NCI-H146 (cell line): ENCODE data around the gene MUTYH.
A peak's percentile ranks its signal among the peaks of the same experiment; 100 is the strongest.
"Not testable (repeated sequence)": the region's sequence is repeated elsewhere in the genome, so short reads cannot be mapped to it uniquely, and the experiment has no call there.

ENCODE experiments used
- DNase-seq: peaks from one replicate; lab custom pipeline; 2025; lab: John Stamatoyannopoulos, UW

MUTYH gene

DNA sequence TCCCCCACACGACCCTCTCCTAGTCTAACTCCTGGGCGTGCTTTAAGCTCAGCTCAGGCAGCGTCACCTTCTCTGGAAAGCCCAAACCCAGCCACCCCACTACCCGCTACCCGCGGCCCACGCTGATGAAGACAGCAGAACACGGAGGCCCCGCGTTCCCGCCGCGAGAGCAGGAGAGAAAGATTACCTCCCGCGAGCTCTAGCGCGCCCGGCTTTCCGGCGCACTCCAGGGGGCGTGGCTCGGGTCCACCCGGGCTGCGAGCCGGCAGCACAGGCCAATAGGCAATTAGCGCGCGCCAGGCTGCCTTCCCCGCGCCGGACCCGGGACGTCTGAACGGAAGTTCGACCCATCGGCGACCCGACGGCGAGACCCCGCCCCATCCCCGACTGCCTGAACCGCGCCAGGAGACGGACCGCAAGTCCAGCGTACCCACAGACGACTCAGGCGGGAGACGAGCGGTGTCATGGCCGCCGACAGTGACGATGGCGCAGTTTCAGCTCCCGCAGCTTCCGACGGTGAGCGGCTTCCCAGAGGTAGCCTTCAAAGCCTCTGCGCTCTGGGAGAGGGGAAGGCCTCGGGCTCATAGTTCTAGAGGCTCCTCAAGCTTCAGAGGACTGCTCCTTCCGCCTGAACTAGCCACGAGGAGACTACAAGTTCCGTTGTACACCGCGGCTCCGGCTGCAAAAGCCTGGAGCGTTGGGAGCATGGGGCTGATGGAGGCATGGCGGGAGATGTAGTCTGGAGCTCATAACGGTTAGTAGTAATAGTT lies at the start of gene MUTYH, which contains the start of gene TOE1:
MUTYH (minus strand) TSS at position 652 of the 770 bp plus-strand sequence. CDS start 5,935 bp downstream, outside the sequence.
TOE1 (plus strand) TSS at position 382 of the 770 bp plus-strand sequence; CDS start at position 465, 83 bp downstream.
- DNase-seq = peak; percentile 87

DNA sequence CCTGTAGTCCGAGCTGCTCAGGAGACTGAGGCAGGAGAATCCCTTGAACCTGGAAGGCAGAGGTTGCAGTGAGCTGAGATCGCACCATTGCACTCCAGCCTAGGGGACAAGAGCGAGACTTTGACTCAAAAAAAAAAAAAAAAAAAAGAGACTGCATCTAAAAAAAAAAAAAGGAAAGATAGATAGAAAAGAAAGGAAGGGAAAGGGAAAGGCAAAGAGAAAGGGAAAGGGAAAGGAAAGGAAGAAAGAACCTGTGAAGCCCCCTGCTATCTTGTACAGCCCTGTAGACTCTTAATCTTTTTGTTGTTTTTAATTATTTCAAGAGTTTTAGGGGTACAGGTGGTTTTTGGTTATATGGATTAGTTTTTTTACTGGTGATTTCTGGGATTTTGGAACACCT lies 46.0 kb upstream of the MUTYH start:
- DNase-seq = no peak

DNA sequence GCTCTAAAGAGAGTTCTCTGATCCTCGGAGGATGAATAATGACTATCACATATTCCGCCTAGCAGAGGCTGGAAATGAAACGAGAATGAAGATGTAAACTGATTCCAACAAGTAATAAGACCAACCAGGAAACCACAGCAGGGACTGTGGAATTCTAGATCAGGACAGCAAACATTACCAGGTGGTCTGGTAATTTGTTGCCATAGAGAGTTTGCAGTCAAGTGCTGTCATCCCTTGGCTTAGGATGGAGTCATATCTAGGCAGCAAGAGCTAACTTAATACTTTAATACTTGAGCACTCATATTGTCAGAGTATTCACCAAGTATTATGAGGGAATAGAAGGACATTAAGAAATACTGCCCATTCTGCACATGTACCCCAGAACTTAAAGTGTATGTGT lies 45.1 kb upstream of the MUTYH start:
- DNase-seq = peak; percentile 55

DNA sequence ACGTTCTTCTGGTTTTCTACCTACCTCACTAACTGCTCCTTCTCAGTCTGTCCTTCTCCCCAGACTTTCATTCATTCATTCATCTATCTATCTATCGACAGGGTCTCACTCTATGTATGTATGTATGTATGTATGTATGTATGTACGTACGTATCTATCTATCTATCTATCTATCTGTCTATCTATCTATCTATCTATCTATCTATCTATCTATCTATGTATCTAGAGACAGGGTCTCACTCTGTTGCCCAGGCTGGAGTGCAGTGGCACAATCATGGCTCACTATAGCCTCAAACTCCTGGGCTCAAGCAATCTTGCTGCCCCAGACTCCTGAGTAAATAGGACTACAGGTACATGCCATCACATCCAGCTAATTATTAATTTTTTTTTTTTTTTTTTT lies 44.0 kb upstream of the MUTYH start:
- not testable (repeated sequence) for DNase-seq

DNA sequence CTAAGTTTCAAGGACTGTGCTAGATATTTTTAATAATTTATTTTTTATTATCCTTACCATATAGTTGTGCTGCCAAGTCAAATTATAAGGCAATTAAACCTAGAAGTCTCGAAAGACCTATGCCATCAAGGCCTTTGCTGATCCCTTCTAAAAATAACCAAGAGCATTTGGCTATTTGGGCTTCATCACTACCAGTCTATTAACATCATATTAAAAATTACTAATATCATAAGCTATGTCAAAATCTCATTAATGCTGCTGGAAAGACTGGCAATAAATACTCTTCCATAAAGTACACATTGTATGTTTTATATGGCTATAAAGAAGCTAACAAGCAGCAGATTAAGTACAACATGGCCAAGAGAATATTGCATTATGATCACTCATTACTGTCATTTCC lies 43.0 kb upstream of the MUTYH start:
- DNase-seq = no peak

DNA sequence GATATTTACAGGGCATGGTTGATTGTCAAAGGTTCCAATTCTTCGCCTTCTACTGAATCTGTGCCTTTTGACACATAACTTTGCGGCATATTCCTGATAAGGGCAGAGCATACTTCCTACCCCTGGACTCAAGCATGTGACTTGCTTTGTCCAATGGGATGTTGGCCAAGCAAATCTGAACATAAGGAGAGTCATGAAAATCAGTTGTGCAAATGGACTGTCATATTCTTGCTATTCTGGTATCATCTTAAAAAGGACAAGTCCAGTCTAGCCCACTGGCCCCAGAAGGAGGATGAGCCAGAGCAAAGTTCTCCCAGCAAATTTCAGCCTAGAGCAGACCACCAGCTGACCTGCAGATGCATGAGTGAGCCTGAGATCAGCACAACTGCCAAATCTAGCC lies 41.0 kb upstream of the MUTYH start:
- no peak for DNase-seq

DNA sequence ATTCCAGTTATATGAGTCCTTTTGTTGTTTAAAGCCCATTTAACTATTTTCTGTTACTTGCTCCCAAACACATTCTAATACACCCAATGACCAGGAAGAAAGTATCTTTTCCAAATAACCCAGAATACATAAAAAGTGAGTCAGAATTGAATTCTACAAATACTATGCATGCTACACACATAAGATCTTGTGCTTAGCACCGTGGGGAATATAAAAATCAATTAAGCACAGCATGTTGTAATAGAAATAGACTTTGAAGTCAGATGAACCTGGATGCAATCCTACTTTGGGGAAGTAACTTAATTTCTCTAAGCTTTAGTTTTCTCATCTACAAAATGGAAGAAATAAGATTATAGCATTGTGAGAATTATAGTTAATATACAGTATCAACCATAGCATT lies 40.5 kb upstream of the MUTYH start:
- DNase-seq = no peak

DNA sequence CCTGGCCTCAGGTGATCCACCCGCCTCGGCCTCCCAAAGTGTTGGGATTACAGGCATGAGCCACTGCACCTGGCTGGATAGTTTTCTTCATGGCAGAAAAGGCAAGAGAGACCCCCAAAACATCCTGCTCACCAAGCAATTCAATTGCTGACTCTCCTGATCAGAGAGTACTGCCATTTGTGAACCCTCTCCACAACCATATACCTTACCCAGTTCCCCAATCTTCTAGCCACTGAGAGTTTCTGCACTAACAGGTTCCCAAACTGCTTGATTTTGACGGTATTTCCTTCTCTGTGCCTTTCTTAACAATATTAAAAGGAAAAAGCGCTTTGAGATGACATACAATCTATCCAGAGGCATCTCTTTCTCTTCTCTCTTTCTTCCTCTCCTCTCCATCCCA lies 39.9 kb upstream of the MUTYH start:
- DNase-seq = no peak

DNA sequence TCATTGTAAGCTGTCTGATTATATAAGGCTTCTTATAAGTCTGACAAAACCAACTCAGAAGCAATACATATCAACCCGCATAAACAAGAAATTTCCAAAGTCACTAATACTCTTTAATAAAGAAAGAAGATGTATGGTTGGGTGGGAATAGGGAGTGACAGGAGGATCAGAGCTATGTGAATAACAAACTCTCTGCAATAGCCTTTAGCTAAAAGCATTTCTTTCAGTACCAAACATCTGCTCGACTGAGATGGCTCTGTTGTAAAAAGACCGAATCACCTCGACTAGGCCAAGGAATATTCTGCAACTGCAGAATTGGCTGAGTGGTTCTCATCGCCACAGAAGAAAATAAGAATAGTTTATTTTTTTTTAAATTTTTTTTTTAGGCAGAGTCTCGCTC lies 39.3 kb upstream of the MUTYH start:
- no peak for DNase-seq

DNA sequence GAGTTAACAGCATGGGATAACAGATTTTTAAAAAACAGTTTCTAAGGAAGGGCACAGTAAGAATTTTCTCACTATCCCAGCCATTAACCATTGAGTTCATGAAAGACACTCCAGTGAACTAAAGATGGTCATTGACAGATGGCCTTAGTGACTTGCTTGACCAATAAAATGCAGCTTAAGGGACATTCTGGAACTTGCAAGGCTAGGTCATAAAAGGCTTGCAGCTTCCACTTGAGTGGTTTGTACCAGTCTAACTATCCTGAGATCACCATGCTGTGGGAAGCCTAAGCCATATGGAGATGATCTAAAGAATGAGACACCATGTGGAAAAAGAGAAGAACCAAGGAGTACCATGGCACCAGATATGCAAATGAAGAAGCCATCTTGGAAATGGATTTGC lies 37.9 kb upstream of the MUTYH start:
- DNase-seq = no peak

DNA sequence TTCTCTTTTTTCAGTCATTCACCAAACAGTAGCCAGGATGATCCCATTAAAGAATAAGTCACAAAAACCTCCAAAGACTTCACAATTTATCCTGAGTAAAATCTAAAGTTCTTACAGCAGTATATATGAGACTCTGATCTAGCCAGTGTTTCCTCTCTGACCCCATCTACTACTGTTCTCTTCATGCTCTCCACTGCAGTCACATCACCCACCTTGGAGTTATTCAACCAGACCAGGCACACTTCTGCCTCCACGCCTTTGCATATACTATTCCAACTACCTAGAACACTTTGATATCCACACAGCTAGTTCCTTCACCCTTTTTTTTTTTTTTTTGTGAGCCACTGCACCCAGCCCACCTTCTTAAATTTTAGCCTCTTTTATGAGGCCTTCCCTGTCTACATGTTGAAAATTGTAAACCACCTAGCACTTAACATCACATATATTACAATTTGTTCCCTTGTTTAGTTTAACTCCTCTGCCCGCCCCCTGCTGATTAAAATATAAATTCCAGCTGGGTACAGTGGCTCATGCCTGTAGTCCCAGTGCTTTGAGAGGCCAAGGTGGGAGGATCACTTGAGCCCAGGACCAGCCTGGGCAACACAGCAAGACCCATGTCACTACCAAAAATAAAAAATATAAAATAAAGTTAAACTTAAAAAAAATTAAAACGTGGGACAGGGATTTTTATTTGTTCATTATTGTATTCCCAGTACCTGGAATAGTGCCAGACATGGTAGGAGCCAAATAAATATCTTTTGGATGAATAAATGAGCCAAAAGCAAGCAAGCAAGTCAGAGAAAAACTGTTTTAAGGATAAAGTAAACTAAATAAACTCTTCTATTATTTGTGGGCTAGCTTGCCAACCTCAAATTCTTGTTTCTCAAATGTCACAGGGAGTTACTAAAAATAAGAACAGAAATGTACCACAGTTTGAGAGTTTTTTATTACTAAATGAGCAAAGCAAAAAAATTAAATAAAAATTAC lies 35.2 kb upstream of the MUTYH start:
- no peak for DNase-seq

DNA sequence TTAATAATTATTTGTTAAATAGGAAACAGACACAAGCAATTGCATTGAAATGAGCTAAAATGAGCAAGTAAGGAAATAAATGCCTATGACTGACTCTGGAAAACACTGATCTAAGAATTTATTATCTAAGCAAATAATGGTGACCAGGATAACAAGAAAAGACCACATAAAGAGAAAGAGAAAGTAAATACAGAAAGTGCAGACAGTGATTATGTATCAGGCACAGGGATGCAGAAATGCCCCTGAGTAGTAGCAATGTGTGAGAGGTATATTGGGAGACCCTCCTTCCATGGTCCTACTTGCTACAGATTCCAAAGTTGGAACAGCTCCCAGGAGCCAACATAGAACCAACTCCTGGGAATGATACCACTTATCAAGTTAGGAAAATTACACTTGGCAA lies 33.3 kb upstream of the MUTYH start:
- DNase-seq = no peak

DNA sequence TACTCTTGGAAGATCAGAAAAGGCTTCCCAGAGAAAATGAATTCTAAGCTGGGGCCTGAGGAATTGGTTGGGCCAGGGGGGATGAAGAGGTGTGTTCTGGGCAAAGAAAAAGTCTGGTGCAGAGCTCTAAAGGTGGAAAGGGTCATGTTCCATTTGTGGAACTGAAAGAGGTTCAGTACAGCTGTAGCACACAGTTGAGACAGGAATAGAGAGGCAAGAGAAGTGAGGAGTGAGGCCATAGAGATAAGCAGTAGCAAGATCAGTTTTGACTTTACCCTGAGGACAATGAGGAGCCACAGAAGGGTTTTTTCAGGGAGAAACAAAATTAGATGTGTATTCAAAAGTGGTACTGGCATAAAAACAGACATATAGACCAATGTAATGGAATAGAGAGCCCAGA lies 30.3 kb upstream of the MUTYH start:
- DNase-seq = no peak

DNA sequence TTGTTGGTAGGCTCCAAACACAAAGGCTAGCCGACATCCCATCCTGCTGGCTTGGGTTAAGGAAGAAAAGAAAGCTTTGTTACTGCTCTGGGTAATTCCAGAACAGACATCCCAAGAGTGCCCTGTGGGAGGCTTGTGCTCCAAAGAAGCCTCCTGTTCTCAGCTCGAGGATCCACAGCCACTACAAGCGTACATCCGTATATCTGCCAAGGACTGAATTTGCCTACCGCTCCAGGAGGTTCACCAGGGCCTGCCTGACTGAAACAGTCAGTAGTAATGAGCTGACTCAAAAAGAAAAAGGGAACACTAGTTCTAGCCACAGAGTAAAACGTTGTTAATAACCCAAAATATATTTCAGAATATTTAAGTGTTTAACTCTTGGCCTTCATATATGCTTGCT lies 24.8 kb upstream of the MUTYH start:
- no peak for DNase-seq

DNA sequence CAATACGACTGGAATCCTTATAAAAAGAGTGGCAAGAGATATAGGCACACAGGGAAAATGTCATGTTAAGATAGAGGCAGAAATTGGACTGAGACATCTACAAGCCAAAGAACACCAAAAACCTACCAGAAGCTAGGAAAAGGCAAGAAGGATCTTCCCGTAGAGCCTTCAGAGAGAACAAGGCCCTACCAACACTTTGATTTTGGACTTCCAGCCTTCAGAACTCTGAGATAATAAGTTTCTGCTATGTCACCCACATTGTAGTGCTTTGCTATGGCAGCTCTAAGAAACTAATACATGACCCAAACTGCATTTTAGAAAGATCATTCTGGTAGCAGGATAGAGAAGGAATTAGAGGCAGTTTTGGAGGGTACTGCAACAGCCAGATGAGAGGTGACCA lies 24.1 kb upstream of the MUTYH start:
- DNase-seq = no peak

DNA sequence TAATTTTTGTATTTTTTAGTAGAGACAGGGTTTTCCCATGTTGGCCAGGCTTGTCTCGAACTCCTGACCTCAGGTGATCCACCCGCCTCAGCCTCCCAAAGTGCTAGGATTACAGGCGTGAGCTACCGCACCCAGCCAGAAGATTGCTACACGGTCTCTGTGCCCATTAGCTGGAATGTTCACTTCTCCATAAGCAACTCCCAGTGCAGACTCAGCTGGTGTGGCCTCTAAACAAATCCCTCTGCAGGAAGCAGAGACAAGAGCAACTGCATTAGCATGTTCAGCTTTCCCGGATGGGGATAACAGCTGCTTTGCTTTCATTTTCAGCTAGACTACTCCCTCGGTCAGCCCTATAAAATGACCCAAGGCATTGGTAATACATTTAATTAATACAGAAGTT lies 20.7 kb upstream of the MUTYH start:
- DNase-seq = not testable (repeated sequence)

DNA sequence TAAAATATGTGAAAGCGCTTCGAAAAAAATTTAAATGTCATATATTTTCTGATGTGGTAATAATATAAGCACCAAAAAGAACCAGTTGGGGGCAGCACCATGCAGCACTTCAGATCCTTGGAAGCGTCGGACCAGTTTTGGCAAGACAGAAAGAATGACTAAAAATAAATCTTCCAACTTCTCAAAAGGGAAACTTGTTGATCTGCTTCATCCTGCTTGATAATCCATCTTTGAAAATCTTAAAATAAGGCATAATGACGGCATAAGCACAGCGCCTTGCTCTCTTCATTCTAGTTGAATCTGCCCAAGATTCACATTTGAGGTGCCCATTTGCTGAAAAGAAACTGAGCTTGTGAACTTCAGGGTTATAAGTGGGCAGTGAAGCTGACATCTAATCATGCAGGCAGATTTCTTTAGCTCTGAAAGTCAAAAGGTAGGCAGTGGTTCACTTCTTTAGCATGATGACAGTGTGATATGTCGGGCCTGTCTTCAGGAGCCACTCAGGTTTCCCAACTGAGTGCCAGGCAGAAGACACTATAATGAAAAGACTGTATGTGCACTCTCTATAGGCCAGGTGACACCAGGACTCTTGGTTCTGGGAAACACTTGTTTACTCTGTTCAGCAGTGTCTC lies 19.8 kb upstream of the MUTYH start:
- DNase-seq = peak; percentile 23

DNA sequence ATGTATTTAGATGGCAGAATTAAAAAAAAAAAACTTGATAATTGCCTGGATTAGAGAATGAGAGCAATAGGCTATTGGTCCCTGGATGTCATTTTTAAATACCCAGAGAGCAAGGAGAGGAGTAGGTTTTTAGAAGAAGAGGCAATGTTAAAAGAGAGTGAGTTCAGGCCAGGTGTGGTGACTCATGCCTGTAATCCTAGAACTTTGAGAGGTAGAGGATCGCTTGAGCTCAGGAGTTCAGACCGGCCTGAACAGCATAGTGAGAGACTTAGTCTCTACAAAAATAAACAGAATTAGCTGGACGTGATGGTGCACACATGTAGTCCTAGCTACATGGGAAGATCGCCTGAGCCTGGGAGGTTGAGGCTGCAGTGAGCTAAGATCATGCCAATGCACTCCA lies 15.9 kb upstream of the MUTYH start:
- DNase-seq = no peak

DNA sequence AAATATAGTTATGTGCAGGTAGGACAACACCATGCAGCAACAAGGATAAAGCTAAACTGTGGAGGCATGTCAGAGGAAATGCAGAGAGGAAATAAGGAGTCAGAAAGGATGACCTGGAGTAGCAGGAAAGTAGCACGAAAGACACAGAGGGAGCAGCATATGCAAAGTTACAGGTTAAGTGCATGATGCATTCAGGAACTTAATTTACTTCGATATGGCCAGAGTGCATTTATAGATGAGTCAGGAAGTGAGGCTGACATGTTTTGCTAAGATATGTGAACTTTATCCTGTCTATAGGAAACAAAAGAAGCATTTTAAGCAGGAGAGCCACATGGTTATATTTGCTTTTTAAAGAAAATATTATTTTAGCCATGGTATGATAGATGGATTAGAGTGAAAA lies 15.4 kb upstream of the MUTYH start:
- no peak for DNase-seq

DNA sequence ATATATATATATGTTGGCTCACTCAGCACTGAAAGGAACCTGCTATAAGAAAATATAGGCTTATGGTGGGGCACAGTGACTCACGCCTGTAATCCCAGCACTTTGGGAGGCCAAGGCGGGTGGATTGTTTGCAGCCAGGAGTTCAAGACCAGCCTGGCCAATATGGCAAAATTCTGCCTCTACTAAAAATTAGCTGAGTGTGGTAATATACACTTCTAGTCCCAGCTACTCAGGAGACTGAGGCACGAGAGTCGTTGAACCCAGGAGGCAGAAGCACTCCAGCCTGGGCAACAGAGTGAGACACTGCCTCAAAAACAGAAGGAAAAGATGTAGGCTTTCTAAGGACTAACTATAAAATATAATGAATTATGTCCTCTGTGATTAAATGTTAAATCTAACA lies 14.6 kb upstream of the MUTYH start:
- DNase-seq = no peak

DNA sequence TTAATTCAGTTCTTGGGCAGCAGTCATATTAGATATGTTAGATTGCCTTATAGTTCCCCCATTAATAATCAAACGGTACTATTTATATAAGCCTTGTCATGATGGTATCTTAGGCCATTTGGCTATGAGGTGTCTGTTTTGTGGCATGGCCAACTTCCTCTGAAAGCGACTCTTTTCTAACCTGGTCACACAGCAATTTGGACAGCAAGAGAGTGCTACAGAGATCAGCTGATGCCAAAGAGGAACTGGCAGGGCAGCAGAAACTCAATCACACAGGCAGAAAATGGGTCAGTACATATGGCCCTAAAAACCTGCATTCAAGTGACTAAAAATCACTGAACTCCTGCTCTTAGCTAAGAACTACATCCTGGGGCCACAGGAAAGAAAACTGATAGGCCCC lies 13.4 kb upstream of the MUTYH start:
- DNase-seq = no peak

DNA sequence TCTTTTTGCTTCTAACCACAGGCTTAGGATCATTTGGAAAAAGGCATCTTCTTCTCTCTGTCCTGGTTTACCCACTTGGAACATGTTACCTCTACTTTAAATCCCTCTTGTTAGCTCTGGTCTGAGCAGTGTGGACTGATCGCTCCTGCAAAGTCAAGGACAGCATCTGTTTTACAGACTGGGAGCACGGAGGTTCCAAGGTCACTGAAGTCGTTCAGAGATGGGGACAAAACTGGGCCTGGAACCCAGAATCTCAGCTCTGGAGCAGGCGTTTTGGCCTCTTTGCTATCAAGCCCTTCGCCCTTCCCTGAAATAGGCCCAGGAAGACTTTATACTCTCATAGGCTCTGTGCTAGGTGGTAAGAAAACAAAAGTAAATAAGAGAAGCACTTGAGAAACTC lies 11.3 kb upstream of the MUTYH start:
- DNase-seq = no peak
